LHCN-M2 (cell line): ENCODE data around the gene AIFM3. TPM values are rescaled to one million over a fixed set of nuclear protein-coding genes. Genes with fewer than 3 reads are reported as not detected.
"Not testable (repeated sequence)": the region's sequence is repeated elsewhere in the genome, so short reads cannot be mapped to it uniquely, and the experiment has no call there.

ENCODE experiments used
- DNase-seq: peaks from one replicate; pipeline ENCODE4 v3.0.0-alpha.2; 2012; ENCODE audit warnings: low read depth
- polyA plus RNA-seq: library from polyadenylated mRNA; unstranded; fragments of >200 nt; gene quantifications from one replicate; pipeline ENCODE4 v1.2.1, GENCODE V29; 2012; ENCODE audit warnings: missing spikeins
- total RNA-seq: library from RNA; depleted of rRNA; stranded (reverse); fragments of >200 nt; gene quantifications from 2 replicates; pipeline ENCODE4 v1.2.3, GENCODE V29; 2014; rRNA removed

The AIFM3 gene
- total RNA-seq = 0.13 TPM in 1 of 2 replicates, not detected in the other
- 0.07 TPM for polyA plus RNA-seq

GRCh38 chr22:20966883-20967696 is at the start of gene AIFM3:
Gene AIFM3, plus strand, starts transcription at chr22:20967255. Its CDS starts 690 bp downstream, at chr22:20967945.
- DNase-seq = no peak

- DNase-seq = peak; percentile 19
Observed at GRCh38 chr22:20918663-20919218, 48.3 kb upstream of the AIFM3 start.

- DNase-seq = no peak
Observed at GRCh38 chr22:20919718-20920117, 47.3 kb upstream of the AIFM3 start.

GRCh38 chr22:20920881-20921203 is 46.2 kb upstream of the AIFM3 start:
- no peak for DNase-seq

- no peak for DNase-seq
Observed at GRCh38 chr22:20922141-20922751, 44.8 kb upstream of the AIFM3 start.

GRCh38 chr22:20926243-20926642 is 40.8 kb upstream of the AIFM3 start:
- no peak for DNase-seq

- DNase-seq = no peak
Observed at GRCh38 chr22:20927940-20928572, 39.0 kb upstream of the AIFM3 start.

- DNase-seq = no peak
Observed at GRCh38 chr22:20928573-20928967, 38.5 kb upstream of the AIFM3 start.

GRCh38 chr22:20930004-20930403 is 37.1 kb upstream of the AIFM3 start:
- DNase-seq = no peak

GRCh38 chr22:20930435-20930834 is 36.6 kb upstream of the AIFM3 start:
- DNase-seq = not testable (repeated sequence)

GRCh38 chr22:20931126-20931654 is 35.9 kb upstream of the AIFM3 start:
- DNase-seq = no peak

- no peak for DNase-seq
Observed at GRCh38 chr22:20933910-20934309, 33.1 kb upstream of the AIFM3 start.

GRCh38 chr22:20935049-20935448 is 32.0 kb upstream of the AIFM3 start:
- not testable (repeated sequence) for DNase-seq

GRCh38 chr22:20935780-20936539 is 31.1 kb upstream of the AIFM3 start:
- not testable (repeated sequence) for DNase-seq

- DNase-seq = no peak
Observed at GRCh38 chr22:20937031-20937793, 29.8 kb upstream of the AIFM3 start.

GRCh38 chr22:20937794-20938671 is 29.0 kb upstream of the AIFM3 start:
- no peak for DNase-seq

GRCh38 chr22:20939457-20940185 is 27.4 kb upstream of the AIFM3 start:
- DNase-seq = not testable (repeated sequence)

GRCh38 chr22:20940186-20940651 is 26.8 kb upstream of the AIFM3 start:
- no peak for DNase-seq
